DMS 273 treated with DMSO at 0.1 percent for 48 hours (cell line): ENCODE measurements around the gene RHOXF1.
"Not testable (repeated sequence)": the region's sequence is repeated elsewhere in the genome, so short reads cannot be mapped to it uniquely, and the experiment has no call there.

Experiments used
- DNase-seq: peaks from one replicate; lab custom pipeline; 2025; lab: John Stamatoyannopoulos, UW

The RHOXF1 gene, protein sequence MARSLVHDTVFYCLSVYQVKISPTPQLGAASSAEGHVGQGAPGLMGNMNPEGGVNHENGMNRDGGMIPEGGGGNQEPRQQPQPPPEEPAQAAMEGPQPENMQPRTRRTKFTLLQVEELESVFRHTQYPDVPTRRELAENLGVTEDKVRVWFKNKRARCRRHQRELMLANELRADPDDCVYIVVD

GRCh38 chrX:120115438-120115963 is at the start of gene RHOXF1:
TSS of gene RHOXF1 (minus strand) at chrX:120115913. CDS start at chrX:120115862, 51 bp downstream.
- no peak for DNase-seq

DNA sequence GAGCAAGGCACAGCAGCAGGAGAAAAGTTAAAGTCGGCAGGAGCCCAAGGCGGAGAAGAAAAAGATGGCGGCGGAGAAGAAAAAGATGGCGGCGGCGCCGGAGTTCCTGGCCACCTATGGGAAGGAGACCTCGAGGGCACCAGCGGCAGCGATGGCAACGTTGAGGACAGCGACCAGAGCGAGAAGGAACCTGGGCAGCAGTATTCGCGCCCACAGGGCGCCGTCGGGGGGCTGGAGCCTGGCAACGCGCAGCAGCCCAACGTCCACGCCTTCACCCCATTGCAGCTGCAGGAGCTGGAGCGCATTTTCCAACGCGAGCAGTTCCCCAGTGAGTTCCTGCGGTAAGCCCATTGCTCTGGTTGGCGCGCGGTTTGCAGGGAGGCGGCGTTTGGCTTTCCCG is 43.4 kb upstream of the RHOXF1 start:
- not testable (repeated sequence) for DNase-seq

DNA sequence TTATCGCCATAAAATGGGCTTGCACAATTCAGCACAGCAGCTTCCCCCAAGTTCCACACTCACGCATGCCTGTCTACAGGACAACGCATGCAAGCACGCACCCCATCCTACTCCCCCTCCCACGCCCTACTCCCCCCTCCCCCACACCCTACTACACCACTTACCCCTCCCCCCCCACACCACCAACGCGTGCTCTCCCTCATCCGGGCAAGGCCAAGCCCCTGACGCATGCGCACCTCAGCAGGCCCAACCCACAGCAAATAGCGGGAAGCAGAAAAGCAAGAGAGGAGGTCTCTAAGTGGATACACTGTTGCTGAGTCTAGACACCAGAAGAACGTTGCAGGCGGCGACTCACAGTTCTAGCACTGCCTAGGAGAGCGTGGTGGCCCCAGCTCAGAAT is 42.6 kb upstream of the RHOXF1 start, which contains the start of gene RHOXF2:
RHOXF2 (plus strand) TSS at position 301 of the 400 bp plus-strand sequence. CDS start 138 bp downstream, outside the sequence.
- not testable (repeated sequence) for DNase-seq

DNA sequence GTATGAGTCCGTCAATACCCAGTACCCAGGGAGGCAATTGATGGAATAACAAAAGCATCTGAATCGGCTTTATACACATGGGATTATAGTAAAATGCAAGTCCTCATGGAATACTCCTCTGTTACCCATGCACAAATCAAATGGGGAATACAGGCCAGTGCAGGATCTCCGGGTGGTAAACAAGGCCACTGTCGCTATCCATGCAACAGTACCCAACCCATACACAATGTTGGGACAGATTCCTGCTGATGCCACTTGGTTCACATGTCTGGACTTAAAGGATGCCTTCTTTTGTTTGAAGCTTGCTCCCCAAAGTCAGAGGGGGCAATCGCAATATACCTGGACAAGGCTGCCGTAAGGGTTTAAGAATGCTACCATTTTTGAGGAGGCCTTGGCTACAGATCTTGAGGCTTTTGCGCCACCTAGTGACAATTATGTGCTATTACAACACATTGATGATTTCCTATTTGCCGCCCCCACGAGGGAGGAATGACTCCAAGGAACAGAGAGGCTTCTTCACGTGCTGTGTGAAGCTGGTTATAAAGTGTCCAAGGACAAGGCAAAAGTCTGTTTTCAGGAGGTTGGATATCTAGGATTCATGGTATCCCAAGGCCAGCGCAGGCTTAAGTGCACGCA is 34.5 kb upstream of the RHOXF1 start:
- DNase-seq = not testable (repeated sequence)

- no peak for DNase-seq
Observed at GRCh38 chrX:120147537-120147936, 31.8 kb upstream of the RHOXF1 start.

GRCh38 chrX:120146323-120146722 is 30.6 kb upstream of the RHOXF1 start:
- not testable (repeated sequence) for DNase-seq

GRCh38 chrX:120145295-120145925 is 29.7 kb upstream of the RHOXF1 start:
- DNase-seq = no peak

DNA sequence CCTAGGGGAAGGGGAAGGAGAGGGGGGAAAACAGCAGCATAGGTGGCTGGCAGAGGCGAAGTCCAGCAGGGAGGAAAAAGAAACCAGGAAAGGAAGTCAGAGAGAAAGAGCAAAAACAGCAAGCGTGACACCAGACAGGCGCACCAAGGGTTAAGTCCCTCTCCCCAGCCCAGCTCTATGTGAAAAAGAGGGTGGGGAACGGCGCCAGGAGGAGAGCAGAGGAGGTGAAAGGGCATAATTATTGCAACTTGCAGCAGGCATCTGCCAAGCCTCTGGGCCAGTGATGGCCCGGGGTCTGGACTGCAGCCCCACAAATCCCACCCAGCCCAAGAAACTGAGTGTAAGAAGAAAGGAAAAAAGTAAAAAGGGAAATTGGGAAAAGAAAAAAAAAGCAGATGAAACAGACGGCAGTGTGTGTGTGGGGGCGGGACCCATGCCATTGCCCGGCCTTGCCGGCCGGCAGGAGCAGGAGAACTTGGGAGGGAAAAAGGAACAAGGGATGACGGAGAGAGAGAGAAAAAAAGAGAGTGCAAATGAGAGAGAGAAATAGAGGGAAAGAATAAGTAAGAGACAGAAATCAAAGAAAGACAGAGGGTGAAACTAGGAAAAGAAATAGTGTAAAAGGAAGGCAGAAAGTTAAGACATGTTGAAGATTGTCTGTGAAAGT is 28.6 kb upstream of the RHOXF1 start:
- DNase-seq = peak; percentile 6

GRCh38 chrX:120140293-120140981 is 24.7 kb upstream of the RHOXF1 start:
- DNase-seq = no peak

DNA sequence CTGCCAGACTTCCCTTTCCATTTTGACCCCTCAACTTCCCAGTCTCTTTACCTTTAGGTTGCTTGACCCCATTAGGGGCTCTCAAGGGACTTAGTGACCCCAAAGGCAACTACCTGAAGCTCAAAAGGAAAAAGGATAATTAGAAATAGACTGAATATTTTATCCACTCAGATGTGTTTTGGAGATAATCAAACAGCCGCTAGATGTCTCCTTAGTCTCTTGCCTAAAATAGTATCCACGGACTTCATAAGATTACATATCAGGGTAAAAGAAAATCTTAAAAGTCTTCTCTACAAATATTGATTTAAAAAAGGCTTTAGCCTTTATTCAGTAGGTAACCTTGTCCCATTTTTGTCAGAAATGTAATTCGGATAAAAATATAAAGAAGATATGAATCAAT is 21.7 kb upstream of the RHOXF1 start:
- no peak for DNase-seq

- DNase-seq = no peak
Observed at GRCh38 chrX:120136840-120137239, 21.1 kb upstream of the RHOXF1 start.

DNA sequence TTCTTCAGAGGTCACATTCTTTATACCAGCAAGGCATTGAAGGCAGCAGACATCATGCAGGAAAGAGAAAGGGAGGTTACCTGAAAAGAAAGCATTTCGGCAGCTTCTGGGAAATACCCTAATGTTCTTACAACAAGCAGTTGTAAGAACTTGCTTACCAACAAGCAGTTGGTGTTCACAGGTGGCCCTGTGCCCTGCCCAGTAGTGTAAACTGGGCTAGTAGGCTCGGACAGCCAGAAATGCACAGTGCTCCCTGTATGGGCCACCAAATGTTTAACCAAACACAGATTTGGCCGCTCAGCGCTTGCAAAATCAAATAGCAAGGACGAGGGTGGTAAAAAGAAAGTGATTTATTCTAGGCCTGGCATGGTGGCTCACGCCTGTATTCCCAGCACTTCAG is 20.4 kb upstream of the RHOXF1 start:
- DNase-seq = no peak

- DNase-seq = not testable (repeated sequence)
Observed at GRCh38 chrX:120128306-120128846, 12.7 kb upstream of the RHOXF1 start.

DNA sequence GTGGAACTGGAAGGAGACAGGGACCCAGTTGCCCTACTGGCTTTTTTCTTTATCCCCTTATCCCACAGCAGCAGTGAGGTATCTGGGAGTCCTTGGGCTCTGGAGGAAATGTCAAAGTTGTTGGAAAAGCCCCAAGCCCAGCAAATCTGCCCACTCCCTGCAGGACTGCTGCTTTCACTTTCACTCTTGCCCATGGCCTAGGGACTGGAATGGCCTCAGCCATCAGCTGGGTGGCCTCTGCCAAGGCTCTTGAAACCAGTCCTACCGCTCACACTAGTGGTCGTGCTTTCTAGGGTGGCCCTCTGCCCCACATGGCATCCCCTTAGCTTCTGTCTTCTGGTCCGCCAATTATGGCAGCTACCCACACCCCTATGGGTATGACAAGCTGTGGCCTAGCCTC is 9.7 kb upstream of the RHOXF1 start:
- no peak for DNase-seq

DNA sequence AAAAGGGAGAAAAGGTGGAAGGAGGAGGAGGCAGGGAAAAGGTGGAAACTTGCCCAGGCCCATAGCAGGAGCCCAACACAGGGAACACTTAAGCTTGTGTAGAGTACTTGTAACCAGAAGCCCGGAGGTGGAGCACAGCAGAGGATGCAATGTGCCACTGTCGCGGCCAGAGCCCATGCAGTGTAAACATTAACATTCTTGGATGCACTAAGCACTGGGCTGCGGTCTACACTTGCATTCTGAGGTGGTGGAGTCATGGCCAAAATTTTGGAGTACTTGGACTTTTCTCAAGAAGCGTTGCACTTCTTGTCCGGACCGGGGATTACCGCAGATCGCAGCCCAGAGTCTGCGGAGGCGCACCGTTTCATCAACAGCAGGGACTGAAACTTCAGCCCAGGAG is 4.5 kb upstream of the RHOXF1 start:
- no peak for DNase-seq

DNA sequence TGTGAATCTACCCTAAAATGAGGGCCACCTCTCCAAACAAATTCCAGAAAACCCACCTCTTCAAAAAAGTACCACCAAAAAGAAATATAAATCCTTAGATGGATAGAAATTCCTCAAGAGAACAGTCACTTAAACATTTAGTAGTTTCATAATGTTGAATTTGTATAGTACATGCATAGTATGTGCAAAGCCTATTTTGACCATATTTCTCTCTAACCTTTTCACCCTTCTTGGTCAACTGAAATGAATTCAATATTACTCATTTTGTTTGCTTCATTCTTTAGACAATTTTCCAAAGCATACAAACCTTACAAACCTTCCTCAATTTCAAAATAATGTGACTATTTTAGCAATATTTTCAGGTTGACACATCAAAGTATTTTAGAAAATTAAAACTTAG is 4.1 kb downstream of the RHOXF1 start:
- DNase-seq = no peak

DNA sequence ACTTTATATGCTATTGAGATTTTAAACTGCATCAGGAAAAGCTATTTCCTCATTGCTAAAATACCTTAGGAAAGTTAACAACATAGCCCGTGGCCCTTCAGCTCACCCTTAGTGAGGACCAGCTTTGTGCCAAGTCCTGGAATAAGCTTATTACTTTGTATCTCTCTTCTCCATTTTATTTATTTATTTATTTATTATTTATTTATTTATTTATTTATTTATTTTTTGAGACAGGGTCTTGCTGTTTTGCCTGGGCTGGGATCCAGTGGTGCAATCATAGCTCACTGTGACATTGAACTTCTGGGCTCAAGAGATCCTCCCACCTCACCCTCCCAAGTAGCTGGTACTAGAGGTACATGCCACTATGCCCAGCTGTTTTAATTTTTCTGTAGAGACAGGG is 6.3 kb downstream of the RHOXF1 start:
- DNase-seq = no peak

GRCh38 chrX:120104707-120105106 is 11.0 kb downstream of the RHOXF1 start:
- DNase-seq = not testable (repeated sequence)

DNA sequence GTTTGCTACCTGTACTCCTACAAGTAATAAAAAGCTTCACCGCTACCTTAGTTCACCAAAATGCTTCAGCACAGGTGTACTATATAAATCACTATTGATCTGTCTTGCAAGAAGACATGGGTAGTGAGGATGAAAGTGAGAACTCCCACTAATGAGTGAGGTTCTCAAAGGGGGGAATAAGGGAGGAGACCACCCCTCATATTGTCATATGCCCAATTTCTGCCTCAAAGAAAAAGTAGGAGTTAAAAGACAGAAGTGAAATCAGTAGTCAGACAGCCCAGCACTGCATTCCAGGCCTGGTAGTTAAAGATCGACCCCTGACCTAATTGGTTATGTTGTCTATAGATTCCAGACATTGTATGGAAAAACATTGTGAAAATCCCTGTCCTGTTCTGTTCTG is 14.7 kb downstream of the RHOXF1 start:
- DNase-seq = not testable (repeated sequence)

GRCh38 chrX:120090208-120090607 is 25.5 kb downstream of the RHOXF1 start:
- DNase-seq = no peak

DNA sequence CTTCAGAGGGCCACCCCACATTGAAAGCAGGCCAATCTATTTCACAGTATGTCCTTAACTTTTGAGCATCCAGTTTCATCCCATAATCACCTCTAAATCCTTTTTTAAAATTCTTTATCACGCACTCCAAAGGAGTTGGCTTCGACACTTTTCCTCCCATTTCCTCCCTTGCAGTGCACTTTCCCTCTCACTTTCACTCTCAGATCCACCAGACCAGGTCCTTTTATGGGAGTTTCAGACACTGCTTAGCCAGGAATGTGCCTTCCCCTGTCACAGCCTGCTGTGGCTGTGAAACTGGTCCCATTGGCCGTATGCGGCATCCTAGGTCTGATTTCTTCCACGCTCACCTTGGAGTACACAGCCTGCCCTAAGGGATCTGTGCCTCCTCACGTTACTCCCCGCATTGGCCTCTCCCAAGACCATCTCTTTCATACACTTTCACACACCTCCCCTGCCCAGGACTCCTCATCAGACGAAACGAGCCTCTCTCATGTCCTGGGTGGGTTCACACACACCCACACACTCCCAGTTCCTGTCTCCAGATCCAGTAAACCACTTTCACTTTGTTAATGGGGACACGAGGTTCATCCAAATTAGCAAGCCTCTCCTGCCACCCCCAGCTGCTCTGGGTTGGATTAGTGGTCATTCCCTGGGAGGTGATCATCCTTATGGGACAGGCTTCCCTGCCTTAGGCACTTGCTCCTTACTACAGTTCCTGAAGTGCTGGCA is 28.3 kb downstream of the RHOXF1 start:
- no peak for DNase-seq
